ENCODE results near the gene KCNF1.

KCNF1 gene

DNA sequence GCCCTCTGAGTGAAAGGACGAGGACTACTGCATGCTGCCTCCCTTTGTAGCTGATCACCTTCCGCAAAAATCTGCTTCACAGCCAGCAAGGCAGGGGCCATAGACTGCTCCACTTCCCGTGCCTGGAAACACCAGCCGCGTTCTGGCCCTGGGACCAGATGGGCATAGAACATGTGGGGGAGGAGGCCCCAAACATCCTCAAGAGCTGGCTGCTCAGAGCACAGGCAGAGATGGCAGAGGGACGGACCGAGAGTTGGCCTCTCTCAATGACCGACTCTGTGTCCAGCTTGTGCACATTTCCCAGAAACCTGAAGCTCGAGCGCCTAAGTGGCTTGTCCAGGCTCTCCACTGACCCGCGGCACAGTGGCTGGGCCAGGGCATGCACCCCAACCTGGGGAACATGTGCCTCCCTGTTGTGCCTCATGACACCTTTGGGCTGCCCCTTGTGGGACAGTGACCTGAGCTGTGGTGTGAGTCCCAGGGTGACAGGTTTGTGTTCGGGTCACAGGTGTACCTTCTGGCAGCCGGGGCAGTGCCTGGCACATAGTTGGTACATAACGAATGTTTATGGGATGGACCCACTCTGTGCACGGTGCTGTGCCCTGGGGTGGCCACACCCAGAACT lies 9.1 kb downstream of the KCNF1 start:
- DNase-seq (ENCODE audit: low spot score) = no peak

DNA sequence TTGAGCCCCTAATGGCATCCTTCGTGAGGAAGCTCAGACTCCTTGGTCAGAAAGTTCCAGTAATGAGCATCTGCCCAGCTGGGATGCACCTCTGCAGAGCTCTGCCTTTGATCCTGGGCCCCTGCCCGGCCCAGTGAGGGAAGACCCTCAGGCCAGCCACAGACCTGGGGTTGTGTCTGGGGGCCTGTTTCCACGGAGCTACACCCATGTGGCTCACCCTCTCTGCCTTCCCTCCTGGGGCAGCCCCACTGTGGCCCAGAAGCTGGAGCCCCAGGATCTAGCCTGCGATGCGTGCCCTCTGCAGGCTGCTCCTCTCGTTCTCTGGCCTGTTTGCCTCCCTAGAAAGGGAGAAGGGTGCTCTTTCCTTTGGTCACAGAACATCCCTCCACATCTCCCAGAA lies 9.8 kb downstream of the KCNF1 start:
- DNase-seq (ENCODE audit: low spot score) = no peak

DNA sequence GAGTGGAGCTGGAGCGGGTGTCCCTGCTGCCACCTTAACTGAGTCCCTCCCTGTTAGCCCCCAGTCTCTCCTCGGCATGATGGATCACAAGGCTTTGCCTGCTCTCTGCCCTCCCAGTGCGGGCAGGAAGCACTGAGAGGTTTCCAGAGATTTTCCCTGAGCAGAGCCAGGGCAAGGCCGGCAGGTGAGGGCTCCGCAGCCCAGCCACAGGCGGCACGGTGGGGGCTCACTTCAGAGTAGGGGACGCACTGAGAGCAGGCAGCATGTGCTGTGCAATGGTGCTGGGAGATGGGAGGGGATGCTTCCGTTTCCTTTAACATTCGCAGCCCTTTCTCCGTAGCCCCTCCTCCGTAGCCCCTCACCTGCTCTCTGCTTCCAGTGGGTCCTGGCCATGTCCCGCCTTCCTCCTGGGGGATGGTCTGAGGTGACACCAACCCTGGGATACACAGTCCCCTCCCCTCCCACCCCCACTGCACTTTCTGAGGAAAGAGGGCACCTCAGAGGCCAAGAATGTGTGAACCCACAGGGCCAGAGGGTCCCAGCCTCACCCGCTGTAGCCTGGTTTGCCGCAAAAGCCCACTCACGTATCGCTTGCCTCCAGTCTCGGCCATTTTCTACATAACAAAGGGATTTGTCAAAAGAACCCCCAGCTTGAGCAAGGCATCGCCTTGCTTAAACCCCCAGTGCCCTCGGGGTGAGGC lies 10.7 kb downstream of the KCNF1 start:
- DNase-seq (ENCODE audit: low spot score) = no peak

DNA sequence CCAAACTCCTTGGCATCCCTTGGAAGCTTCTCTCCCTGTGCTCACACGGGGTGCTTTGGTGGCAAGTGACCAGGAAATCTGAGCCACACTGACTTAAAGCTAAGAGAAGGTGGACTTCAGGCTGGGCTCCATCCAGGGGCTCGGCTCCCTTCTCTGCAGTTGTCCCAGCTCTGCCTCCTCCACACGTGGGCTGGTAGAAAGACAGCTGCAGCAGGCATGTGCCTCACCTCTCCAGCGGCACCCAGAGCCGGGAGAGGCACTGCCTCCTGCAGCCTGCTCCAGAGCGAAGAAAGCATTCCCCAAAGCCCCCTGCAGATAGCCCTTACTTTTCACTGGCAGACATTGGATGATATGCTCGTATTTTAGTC lies 11.3 kb downstream of the KCNF1 start:
- DNase-seq (ENCODE audit: low spot score) = no peak

DNA sequence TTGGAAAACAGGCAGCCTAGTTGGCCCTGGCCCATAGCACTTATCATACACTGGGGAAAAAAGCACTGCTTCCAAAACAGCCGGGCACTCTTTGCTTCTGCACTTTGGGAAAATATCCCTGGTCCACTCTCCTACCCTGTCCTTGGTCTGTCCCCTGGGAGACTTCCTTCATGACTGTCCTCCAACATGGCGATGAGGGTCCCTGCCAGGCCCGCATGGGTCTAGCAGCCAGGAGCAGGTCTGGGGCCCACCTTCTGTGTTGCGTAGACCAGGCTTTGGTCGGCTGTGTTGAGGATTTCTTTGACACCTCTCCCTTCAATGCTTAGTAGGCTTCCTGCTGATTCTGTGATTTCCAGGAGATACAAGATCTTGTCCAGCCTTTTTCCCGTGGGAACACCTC lies 12.2 kb downstream of the KCNF1 start:
- no peak for DNase-seq (ENCODE audit: low spot score)

DNA sequence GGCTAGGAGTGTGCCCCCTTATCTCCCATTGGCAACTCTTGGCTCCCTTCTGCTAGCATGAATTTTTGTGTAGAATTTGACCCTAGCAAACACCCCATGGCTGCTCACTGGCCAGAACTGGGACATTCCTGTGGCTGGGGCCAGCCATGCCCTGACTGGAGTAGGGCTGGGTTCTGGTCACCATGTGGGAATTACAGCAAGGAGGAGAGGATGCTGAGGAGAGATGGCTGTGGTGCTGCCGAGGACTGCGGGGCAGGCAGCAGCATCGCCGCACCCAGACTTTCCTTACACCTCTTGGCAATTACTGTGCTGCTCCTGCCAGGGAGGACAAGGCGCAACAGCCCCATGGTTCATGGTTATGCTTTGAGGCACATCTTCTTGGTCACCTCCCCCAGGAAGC lies 12.7 kb downstream of the KCNF1 start:
- DNase-seq (ENCODE audit: low spot score) = no peak

DNA sequence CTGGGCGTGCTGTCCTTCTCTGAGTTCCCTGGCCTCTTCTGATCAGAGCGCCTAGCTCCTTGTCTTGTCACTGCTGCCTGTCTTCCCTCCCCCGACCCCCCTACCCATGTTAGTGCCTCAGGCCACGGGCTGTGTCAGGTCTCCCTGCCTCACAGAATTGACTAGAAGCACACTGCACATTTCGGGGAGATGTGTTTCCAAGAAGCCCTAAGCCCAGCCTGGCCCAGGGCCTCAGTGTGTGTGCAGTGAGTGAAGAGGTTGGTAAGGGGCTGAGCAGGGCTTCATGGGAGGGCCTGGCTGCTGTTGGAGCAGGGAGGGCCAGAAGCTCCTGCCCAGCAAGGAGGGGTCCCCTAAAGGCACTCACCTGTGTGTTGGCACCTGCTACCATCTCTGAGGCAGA lies 13.1 kb downstream of the KCNF1 start:
- no peak for DNase-seq (ENCODE audit: low spot score)

DNA sequence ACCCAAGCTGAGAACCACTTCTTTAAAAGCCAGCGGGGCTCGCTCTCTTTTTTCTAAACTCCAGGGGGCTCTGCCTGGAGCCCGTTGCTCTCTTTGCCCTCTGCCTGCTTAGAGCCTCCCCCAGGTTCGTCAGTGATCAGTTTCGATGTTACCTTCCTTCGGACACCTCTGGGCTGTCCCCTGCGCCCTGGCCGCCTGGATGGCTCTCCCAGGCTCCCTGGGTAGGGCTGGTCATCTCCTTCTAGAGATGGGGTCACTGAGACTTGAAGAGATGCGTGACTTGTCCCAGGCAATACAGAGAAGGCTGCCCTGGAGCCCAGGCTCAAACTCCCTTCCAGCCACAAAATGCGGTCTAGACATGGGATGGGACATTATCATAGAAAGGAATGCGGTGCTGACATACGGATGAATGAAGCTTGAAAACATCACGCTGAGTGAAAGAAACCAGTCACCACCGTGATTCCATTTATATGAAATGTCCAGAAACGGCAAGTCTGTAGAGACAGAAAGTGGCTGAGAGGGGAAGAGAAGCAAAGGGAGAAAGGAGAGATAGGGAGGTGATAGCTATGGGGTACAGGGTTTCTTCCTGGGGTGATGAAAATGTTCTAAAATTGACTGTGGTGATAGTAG lies 14.6 kb downstream of the KCNF1 start:
- no peak for DNase-seq (ENCODE audit: low spot score)

DNA sequence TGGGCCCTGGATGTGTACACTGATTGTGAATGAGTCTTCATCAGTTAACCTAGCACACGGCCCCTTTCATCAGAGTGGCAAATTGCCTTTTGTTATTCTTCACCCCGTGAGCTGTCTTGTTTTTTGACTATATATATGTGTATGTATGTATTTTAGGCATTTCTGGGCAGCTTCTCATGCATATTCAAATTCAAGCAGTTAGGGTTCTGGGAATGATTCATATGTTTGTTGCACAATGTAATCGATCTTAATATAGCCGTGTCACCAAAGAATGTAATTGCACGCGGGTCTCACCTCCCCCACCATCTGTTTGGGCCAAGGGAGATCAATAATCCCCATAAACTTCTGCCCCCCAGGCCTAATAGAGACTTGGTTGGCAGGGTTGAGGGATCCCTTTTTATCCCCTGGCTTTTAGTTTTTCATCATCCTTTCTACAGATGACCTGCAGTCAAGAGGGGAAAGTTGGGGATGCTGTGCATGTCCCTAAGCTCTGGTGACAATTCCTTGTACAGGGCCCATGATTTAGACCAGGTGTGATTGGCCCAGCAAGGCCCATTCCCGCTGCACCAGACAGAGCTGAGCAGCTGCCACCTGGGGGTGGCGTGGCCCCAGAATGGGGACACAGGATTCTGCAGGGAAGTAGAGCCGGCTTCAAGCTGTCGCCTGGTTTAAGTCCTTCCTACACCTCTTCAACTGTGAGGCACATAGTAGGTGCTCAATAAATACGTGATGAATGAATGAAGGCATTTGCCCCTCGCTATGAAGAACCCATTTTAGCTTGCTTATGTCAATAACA lies 19.2 kb downstream of the KCNF1 start:
- DNase-seq (ENCODE audit: low spot score) = no peak

DNA sequence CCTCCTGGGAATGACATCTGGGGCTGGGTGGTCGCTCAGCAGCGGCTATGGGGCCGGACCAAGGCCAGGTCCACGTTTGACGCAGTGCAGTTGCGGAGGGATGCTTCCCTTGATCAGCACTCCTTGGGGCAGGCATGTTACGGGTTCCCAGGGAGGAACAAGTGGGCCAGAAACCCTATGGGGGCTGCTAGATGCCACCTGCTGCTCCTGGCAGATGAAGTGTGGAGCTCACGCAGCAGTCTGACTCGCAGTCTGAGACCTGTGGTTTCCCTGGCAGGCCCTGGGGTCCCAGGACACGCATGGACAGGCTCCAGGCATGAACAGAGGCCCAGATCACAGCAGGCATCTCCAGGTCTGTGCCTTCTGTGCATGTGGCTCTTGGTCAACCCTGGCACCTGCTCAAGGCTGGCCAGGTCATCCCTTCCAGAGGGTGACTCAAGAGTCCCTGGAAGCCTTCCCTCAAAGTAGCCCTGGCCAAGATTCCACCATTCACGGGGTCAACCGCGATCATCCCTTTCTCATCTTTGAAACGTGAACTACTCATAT lies 20.0 kb downstream of the KCNF1 start:
- no peak for DNase-seq (ENCODE audit: low spot score)

DNA sequence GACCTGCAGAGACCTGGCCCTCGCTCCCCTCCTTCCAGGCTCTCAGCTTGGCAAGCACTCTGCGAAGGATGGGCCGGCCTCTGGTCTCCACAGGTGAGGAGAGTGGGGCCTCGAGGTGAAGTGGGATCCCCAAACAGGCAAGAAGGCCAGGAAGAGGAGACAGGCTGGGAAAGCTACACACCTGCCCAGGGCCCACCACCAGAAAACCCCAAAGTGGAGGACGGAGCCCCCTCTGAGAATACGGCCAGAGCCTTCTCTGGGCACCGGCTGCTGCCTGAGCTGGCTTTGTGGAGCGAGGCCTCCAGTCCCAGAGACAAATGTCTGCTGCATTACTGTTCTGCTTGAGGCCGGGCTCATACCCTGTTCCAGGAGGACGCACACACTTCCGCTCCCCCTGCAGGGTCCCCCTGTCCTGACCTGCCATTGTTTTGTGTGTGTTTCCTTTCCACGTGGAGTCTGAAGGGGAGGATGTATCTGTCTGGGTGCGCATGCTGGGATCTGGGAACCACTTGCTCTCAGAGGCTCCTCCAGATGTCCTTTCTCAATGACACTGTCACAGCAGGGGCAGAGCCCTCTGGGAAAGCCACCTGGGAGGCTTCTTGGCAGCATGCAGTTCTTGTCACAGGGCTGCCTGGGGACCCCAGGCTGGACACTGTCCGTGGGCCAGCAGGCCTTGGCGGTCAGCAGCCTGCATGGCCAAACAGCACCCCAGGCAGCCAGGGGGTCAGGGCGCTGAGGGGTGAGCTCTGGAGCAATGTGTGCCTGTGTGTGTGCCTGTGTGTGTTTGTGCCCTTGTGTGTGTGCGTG lies 20.8 kb downstream of the KCNF1 start:
- peak; percentile 41 for DNase-seq (ENCODE audit: low spot score)

DNA sequence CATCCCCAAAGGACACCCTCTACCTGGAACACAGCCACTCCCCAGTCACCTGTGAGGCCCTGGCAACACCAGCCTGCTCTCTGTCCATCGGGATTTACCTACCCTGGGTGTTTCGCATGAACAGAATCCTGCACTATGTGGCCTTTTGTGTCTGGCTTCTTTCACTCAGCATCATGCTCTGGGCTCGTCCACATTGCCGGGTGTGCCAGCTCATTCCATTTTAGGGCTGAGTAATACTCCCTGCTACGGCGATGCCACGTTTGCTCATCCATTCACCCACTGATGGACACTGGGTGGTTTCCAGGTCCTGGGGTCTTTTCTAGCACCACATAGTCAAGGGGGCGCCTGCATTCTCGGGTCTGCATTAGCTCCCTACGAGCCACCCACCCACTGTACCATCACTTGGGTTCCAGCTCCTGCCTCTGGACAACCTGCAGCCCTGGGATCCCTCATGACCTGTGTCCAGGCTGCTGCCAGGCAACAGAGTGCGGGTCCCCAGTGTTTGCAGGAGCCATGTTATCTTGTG lies 22.0 kb downstream of the KCNF1 start:
- DNase-seq (ENCODE audit: low spot score) = no peak

DNA sequence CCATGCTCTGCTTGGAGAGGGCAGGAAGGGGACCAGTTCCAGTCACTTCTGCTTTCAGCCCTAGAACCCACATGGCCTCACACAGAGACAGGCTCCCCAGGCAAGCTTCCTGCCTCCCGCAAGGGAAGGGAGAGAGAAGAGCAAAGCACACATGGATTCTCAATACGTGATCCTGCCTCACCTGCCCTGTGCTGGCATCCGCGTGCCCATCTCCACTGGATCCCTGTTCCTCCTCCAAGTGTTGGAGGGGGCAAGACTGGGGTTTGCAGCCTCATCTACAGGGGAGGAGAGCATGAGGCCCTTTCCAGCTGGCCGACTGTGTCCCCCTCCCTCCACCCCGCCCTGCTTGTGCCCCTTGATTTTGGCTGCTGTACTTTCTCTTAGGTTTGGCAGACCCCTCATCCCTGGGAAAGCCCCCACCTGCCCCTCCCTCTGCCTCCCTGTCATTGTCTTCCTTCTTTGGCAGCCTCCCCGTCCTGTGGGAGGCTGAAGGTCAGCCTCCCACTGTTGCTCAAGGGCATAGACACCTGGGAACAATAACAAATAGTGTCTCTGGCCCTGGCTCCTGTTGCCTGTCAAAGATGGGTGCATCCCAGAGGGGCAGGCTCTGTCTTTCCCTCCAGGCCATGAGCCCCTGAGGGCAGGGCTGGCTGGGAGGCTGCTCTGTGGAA lies 22.7 kb downstream of the KCNF1 start:
- no peak for DNase-seq (ENCODE audit: low spot score)

DNA sequence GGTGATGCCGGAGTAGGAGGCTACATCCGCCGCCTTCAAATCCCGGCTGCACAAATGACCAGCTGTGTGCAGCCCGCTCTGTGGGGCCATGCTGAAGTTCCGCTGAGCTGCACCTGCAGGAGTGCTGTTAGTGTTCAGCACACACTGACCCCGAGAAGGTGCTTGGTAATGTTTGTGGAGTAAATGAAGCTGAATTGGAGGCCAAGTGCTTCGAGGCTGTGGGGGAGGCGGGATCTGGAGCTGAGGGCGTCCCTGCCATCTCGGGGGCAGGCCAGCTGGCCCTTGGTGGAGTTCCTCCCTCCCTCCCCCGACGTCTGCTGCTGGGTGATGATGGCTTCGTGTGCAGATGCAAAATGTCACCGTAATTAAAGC lies 23.2 kb downstream of the KCNF1 start:
- no peak for DNase-seq (ENCODE audit: low spot score)

DNA sequence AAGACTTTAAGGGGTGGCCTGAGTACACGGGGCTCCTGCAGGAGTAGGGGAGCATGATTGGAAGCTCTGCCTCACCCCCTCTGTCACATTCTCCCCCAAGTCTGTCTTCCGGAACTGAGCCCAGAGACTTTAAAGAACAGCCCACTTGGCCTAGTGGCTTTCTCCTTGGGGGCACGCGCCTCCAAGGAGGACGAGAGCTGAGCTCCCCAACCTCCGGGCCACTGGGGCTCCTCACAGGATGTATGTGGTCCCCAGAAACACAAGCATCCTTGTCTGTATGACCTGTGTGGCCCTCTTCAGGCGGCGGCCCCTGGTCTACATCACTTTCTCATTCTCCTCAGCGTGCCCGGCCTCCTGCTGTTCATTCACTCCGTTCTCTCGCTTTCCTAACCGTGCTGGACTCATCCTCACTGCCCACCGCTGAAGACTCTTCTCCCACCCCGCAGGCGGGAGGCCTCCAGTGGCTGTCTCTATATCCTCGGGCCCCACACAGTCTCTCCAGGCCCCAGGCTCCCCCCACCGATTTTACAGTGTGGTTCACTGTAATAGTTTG lies 23.7 kb downstream of the KCNF1 start:
- DNase-seq (ENCODE audit: low spot score) = no peak

DNA sequence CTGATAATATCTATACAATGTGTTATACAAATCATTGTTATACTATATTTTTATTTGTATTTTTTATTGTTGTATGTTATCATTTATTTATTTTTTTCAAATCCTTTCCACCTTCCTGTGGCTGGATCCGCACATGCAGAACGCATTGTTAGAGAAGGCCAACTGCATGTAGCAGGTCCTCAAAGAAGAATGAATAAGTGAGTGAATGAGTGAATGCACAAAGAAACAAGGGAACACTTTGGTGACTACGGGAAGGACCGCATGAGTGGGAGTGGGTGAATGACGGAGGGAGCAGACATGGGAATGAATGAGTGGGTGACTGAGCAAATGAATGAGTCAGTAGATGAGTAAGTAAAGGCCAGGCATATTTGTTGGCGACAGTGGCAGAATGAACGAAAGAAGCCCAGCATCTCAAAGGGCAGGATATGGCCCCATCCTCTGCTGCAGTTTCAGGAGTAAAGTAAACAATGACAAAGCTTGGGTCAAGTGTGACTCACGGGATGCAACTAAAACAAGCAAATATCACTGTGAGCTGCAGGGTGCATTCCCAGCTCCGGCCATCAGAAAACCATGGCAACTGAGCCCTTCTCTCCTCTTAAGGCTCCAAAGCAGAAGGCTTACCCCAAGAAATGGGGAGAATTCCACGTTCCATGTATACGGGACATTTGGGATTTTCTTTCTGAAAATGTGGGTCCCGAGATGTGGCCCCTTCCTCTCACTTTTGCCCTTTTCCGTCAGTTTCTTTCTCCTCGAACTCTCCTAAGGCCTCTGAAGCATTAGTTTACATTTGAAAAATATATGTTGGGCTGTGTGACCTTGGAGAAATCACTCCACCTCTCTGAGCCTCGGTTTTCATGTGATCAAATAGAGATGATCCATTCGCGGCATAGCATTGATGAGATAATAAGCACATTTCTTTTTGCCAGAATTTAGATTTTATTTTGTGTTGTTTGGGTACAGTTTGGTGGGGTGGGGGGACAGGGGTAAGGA lies 24.5 kb downstream of the KCNF1 start:
- DNase-seq (ENCODE audit: low spot score) = no peak

DNA sequence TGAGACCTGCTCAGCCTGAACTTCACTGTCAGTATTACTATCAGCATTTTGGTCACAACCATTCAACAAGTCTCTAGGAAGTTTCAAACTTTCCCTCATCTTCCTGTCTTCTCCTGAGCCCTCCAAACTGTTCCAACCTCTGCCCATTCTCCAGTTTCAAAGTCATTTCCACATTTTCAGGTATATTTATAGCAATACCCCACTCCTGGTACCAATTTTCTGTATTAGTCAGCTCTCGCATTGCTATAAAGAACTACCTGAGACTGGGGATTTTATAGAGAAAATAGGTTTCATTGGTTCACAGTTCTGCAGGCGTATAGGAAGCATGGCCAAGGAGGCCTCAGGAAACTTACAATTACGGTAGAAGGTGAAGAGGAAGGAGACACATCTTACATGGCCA lies 27.3 kb downstream of the KCNF1 start:
- DNase-seq (ENCODE audit: low spot score) = no peak

DNA sequence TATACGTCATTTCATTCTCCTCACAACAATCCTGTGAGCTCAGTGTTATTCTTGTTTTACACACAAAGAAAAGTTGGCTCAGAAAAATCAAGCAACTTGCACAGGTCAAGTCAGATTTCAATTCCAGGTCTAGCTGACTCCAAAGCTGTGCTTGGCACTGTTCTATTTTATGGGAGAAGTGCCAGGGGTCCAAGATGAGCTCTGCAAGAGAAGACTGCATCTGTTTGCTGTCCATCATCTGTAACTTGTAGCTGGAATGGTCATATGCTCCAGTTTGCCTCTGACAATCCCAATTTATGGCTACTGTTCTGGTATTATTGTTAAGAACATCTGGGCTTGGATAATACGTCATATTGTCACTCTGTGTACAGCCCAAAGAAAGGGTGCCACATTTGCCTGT lies 28.9 kb downstream of the KCNF1 start:
- DNase-seq (ENCODE audit: low spot score) = no peak

DNA sequence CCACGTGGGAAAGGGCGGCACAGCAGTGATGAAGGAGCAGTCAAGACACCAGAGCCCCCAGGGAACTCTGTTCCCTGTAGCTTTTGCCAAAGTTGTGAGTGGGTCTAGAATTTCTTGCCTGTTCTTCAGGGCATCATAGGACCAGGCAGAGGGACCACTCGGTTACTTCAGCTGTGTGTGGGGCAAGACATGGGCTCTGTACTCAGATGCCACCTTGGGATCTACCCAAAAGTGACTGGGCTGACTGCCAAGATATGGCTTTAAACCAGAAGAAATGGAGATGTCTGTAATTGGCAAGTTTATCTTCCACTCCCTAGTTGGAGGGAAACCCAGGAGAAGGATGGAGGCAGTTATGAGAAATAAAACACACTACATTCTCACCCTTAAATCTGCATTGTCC lies 29.6 kb downstream of the KCNF1 start:
- no peak for DNase-seq (ENCODE audit: low spot score)
